IMR-90 (cell line): Measurements from ENCODE around the gene ENDOV. TPM values are rescaled to one million over a fixed set of nuclear protein-coding genes. Genes with fewer than 3 reads are reported as not detected.

ENCODE experiments used
- ATAC-seq: fragments of 200-7000 bp; cut with Tn5 transposase; 2 replicates; pipeline ENCODE4 v1.9.1; 2020; ENCODE audit warnings: low read depth, mild to moderate bottlenecking, moderate library complexity
- BruUV-seq: library from RNA; stranded (reverse); fragments of 400-500 nt; replicated peaks from 2 replicates; lab custom pipeline; 2021; lab: Mats Ljungman, UMichigan
- CTCF ChIA-PET: fragments of 300-600 bp; formaldehyde crosslinking; extraction: SDS; loops from one replicate; lab custom pipeline; 2021; ENCODE audit warnings: antibody characterized with exemption; lab: Yijun Ruan, JAX
- POLR2A ChIA-PET: fragments of 300-600 bp; sonication (Branson Sonifier 250); formaldehyde crosslinking; loops from one replicate; lab custom pipeline; 2022; ENCODE audit warnings: antibody characterized with exemption; ENCODE audit not compliant: unreplicated experiment; lab: Charles Lee
- DNase-seq: peaks from one replicate; pipeline ENCODE4 v3.0.0; 2013
- H2AFZ ChIP-seq: replicated peaks from 2 replicates; pipeline ENCODE3; 2013; ENCODE audit warnings: low read length, mild to moderate bottlenecking; ENCODE audit not compliant: poor library complexity
- H2AK5ac ChIP-seq: 2 replicates; pipeline ENCODE4 v1.6.1; 2013; ENCODE audit warnings: low read depth, low read length, inconsistent platforms
- H2AK9ac ChIP-seq: replicated peaks from 2 replicates; pipeline ENCODE3; 2013; ENCODE audit warnings: mild to moderate bottlenecking, low read depth, low read length, moderate library complexity; ENCODE audit not compliant: poor library complexity
- H2BK120ac ChIP-seq: 2 replicates; pipeline ENCODE4 v1.6.1; 2013; ENCODE audit warnings: low read depth, low read length, inconsistent platforms
- H2BK15ac ChIP-seq: 3 replicates; pipeline ENCODE4 v1.6.1; 2013; ENCODE audit warnings: low read depth, low read length, inconsistent platforms
- H2BK20ac ChIP-seq: 2 replicates; pipeline ENCODE4 v1.6.1; 2013; ENCODE audit warnings: low read depth, mild to moderate bottlenecking, inconsistent platforms, low read length, moderate library complexity
- H2BK5ac ChIP-seq: 2 replicates; pipeline ENCODE4 v1.6.1; 2013; ENCODE audit warnings: mild to moderate bottlenecking, low read depth, low read length, inconsistent platforms; ENCODE audit not compliant: poor library complexity, severe bottlenecking
- H3K14ac ChIP-seq: replicated peaks from 2 replicates; pipeline ENCODE4 v1.6.1; 2013; ENCODE audit warnings: low read depth, low read length, inconsistent platforms
- H3K18ac ChIP-seq: 2 replicates; pipeline ENCODE4 v1.6.1; 2013; ENCODE audit warnings: low read depth, low read length, control low read depth
- H3K23ac ChIP-seq: 2 replicates; pipeline ENCODE4 v1.6.1; 2013; ENCODE audit warnings: low read depth, low read length, inconsistent platforms
- H3K27ac ChIP-seq: 2 replicates; pipeline ENCODE4 v1.5.1; 2013; ENCODE audit warnings: mild to moderate bottlenecking, control low read depth, low read length; ENCODE audit not compliant: insufficient read depth
- H3K27me3 ChIP-seq: 2 replicates; pipeline ENCODE4 v1.6.1; 2013; ENCODE audit warnings: low read length; ENCODE audit not compliant: control insufficient read depth, insufficient read depth
- H3K36me3 ChIP-seq: 2 replicates; pipeline ENCODE4 v1.6.1; 2013; ENCODE audit warnings: low read length, mixed read lengths; ENCODE audit not compliant: control insufficient read depth, insufficient read depth
- H3K4ac ChIP-seq: 2 replicates; pipeline ENCODE4 v1.6.1; 2013; ENCODE audit warnings: low read depth, low read length, inconsistent platforms
- H3K4me1 ChIP-seq: 2 replicates; pipeline ENCODE4 v1.6.1; 2013; ENCODE audit warnings: low read length, mixed read lengths; ENCODE audit not compliant: control insufficient read depth, insufficient read depth
- H3K4me2 ChIP-seq: 2 replicates; pipeline ENCODE4 v1.6.1; 2013; ENCODE audit warnings: low read depth, mild to moderate bottlenecking, control low read depth, low read length, moderate library complexity
- H3K4me3 ChIP-seq: 2 replicates; pipeline ENCODE4 v1.5.1; 2013; ENCODE audit warnings: low read depth, mild to moderate bottlenecking, control low read depth, low read length, moderate library complexity; ENCODE audit not compliant: insufficient read depth
- H3K56ac ChIP-seq: 2 replicates; pipeline ENCODE4 v1.6.1; 2013; ENCODE audit warnings: low read length, inconsistent platforms; ENCODE audit not compliant: insufficient read depth; ENCODE audit errors: extremely low read depth
- H3K79me1 ChIP-seq, 2 experiments: 2 replicates each; pipeline ENCODE4 v1.6.1; 2013; ENCODE audit warnings: low read length in 2 of 2, inconsistent platforms in 1 of 2, low read depth in 1 of 2
- H3K9ac ChIP-seq: 2 replicates; pipeline ENCODE4 v1.6.1; 2013; ENCODE audit warnings: low read depth, low read length, control low read depth
- H3K9me1 ChIP-seq: 2 replicates; pipeline ENCODE4 v1.6.1; 2013; ENCODE audit warnings: low read length, inconsistent platforms; ENCODE audit not compliant: insufficient read depth
- H3K9me3 ChIP-seq: 2 replicates; pipeline ENCODE4 v1.6.1; 2013; ENCODE audit warnings: low read length; ENCODE audit not compliant: control insufficient read depth, insufficient read depth
- H4K20me1 ChIP-seq: 2 replicates; pipeline ENCODE4 v1.6.1; 2013; ENCODE audit warnings: low read length, inconsistent platforms; ENCODE audit not compliant: insufficient read depth
- H4K5ac ChIP-seq: 2 replicates; pipeline ENCODE4 v1.6.1; 2013; ENCODE audit warnings: mild to moderate bottlenecking, low read depth, low read length, control low read depth
- H4K8ac ChIP-seq, 2 experiments: 2 replicates each; pipeline ENCODE4 v1.6.1; 2013; ENCODE audit warnings: low read depth in 2 of 2, low read length in 2 of 2, control low read depth in 1 of 2, inconsistent platforms in 1 of 2
- H4K91ac ChIP-seq: 2 replicates; pipeline ENCODE4 v1.6.1; 2013; ENCODE audit warnings: low read depth, low read length, inconsistent platforms; ENCODE audit not compliant: insufficient read depth
- BHLHE40 ChIP-seq: fragments of 150-350 bp; IDR thresholded peaks from 2 replicates; pipeline ENCODE4 v1.6.1; 2016; ENCODE audit warnings: mild to moderate bottlenecking, low read depth, low read length
- CTCF ChIP-seq: conservative IDR thresholded peaks from 2 replicates; pipeline ENCODE4 v1.5.1; 2012; ENCODE audit warnings: mild to moderate bottlenecking, low read depth, low read length, improper control_type of control experiment
- ELK1 ChIP-seq: fragments of 150-350 bp; IDR thresholded peaks from 2 replicates; pipeline ENCODE4 v1.6.1; 2016; ENCODE audit warnings: low read depth, mild to moderate bottlenecking, low read length, moderate library complexity, borderline replicate concordance
- FOS ChIP-seq: fragments of 150-350 bp; IDR thresholded peaks from 2 replicates; pipeline ENCODE4 v1.6.1; 2016; ENCODE audit warnings: low read depth, low read length
- MAFK ChIP-seq: IDR thresholded peaks from 2 replicates; pipeline ENCODE4 v1.6.1; 2012; ENCODE audit warnings: low read depth, low read length, improper control_type of control experiment
- MXI1 ChIP-seq: IDR thresholded peaks from 2 replicates; pipeline ENCODE4 v1.6.1; 2012; ENCODE audit warnings: low read depth, mild to moderate bottlenecking, low read length, moderate library complexity, borderline replicate concordance
- NFE2L2 ChIP-seq: fragments of 150-350 bp; IDR thresholded peaks from 2 replicates; pipeline ENCODE4 v1.6.1; 2016; ENCODE audit warnings: low read depth, mild to moderate bottlenecking, low read length
- POLR2A ChIP-seq: IDR thresholded peaks from 2 replicates; pipeline ENCODE4 v1.6.1; 2012; ENCODE audit warnings: mild to moderate bottlenecking, low read depth, low read length
- RAD21 ChIP-seq: IDR thresholded peaks from 2 replicates; pipeline ENCODE4 v1.6.1; 2012; ENCODE audit warnings: low read length, improper control_type of control experiment
- RFX5 ChIP-seq: IDR thresholded peaks from 2 replicates; pipeline ENCODE4 v1.8.0; 2012; ENCODE audit warnings: low read depth, mild to moderate bottlenecking, low read length, moderate library complexity
- SMC3 ChIP-seq: fragments of 150-350 bp; IDR thresholded peaks from 2 replicates; pipeline ENCODE4 v1.6.1; 2016; ENCODE audit warnings: low read depth, mild to moderate bottlenecking, antibody characterized with exemption, low read length, moderate library complexity
- WGBS, 2 experiments: methylation state at CpG; one replicate each; pipeline versions ENCODE4 v1.1.5 to v1.1.7; 2013; ENCODE audit warnings: missing lambda C conversion rate in 2 of 2; ENCODE audit not compliant: insufficient read length in 1 of 2; ENCODE audit errors: extremely low coverage in 2 of 2; 5-methylcytosine and 5-hydroxymethylcytosine counted together
- dilution Hi-C: fragments of 300-500 bp; cut with HindIII; formaldehyde crosslinking; loops from one replicate; pipeline ENCODE4 v1.14.3; 2018; ENCODE audit warnings: low sequenced_read_pairs; ENCODE audit not compliant: unreplicated experiment
- in situ Hi-C: fragments of 300-500 bp; cut with MboI; formaldehyde crosslinking; loops from 3 replicates; pipeline ENCODE4 v1.14.3; 2019; ENCODE audit warnings: low sequenced_read_pairs, inconsistent platforms, mixed read lengths
- intact Hi-C: fragments of 100-400 bp; cut with micrococcal nuclease; formaldehyde crosslinking; loops from 2 replicates; pipeline ENCODE4 v1.10.0; 2022
- polyA plus RNA-seq, 3 experiments: library from polyadenylated mRNA; depleted of rRNA; stranded (reverse); fragments of >200 nt; gene quantifications; 2 replicates each; pipeline ENCODE4 v1.2.3, GENCODE V29; 2012; ENCODE audit warnings: low replicate concordance in 1 of 3
- total RNA-seq: library from RNA; depleted of rRNA; stranded (reverse); fragments of >200 nt; gene quantifications from 2 replicates; pipeline ENCODE4 v1.2.3, GENCODE V29; 2012

ENDOV gene
- total and polyA plus RNA-seq, 2 of the 4 experiments (the other 2 are of a cell fraction): 15.1 to 30.3 TPM

- BruUV-seq: no TSS peak
- Histone ChIP-seq H3K4me2 (no peak overlapping the region), H3K9me3 (no peaks in the 10 kb centered on the region), H3K27me3 (peaks cover 23% of the 10 kb centered on the region; the same call in 1 of the 2 replicates), H3K36me3 (no peaks in the 10 kb centered on the region), H2AFZ (no peak overlapping the region), H3K9me1 (peaks cover 7% of the 10 kb centered on the region), H3K4me3 (no peak overlapping the region), H2AK5ac (no peak overlapping the region), H4K91ac (no peak overlapping the region), H3K27ac (no peak overlapping the region), H3K18ac (no peak overlapping the region), H4K20me1 (no peaks in the 10 kb centered on the region), H3K4ac (no peak overlapping the region), H2BK20ac (no peak overlapping the region), H3K4me1 (no peaks in the 10 kb centered on the region), H2AK9ac (no peak overlapping the region), H2BK5ac (no peak overlapping the region), H3K79me1 (no peaks in the 10 kb centered on the region), H2BK120ac (no peak overlapping the region), H3K9ac (no peak overlapping the region), H3K23ac (no peak overlapping the region), H4K5ac (no peak overlapping the region), H2BK15ac (no peak overlapping the region), H3K56ac (no peak overlapping the region), H3K14ac (no peak overlapping the region), H4K8ac (no peak overlapping the region)
- dilution Hi-C loops (no loop called here), in situ Hi-C loops (no loop called here), intact Hi-C loops (no loop called here)
- ChIA-PET CTCF (no interaction called here), POLR2A (no interaction called here)
- no peak for DNase-seq
- 43% methylated on average over 4 of the region's 20 CpGs; no CpG with 5 or more reads in 1 of the 2 experiments for WGBS, 2 experiments
- TF ChIP-seq BHLHE40 (no peak), NFE2L2 (no peak), POLR2A (no peak), MAFK (no peak), RAD21 (no peak), CTCF (no peak), SMC3 (no peak), MXI1 (no peak), FOS (no peak), RFX5 (no peak), ELK1 (no peak)
- no peak for ATAC-seq
Measured at GRCh38 chr17:80461528-80462160, 46.7 kb downstream of the ENDOV start.
